Esophagus (tissue), 2 donors: ENCODE data around the gene BOLL. TPM values are rescaled to one million over a fixed set of nuclear protein-coding genes. Genes with fewer than 3 reads are reported as not detected.
A peak's percentile ranks its signal among the peaks of the same experiment; 100 is the strongest.

Source experiments
- H3K27ac ChIP-seq, 2 donors: one replicate each; pipeline ENCODE4 v1.5.1; 2013; ENCODE audit warnings: low read depth in 2 of 2, mild to moderate bottlenecking in 2 of 2, inconsistent platforms in 1 of 2, low read length in 1 of 2, moderate library complexity in 1 of 2
- H3K27me3 ChIP-seq, 2 donors: one replicate each; pipeline ENCODE4 v1.6.1; 2013; ENCODE audit warnings: low read length in 2 of 2, control low read depth in 1 of 2, mild to moderate bottlenecking in 1 of 2; ENCODE audit not compliant: insufficient read depth in 2 of 2, control insufficient read depth in 1 of 2
- H3K36me3 ChIP-seq, 2 donors: one replicate each; pipeline ENCODE4 v1.6.1; 2013; ENCODE audit warnings: low read length in 1 of 2; ENCODE audit not compliant: control insufficient read depth in 2 of 2, insufficient read depth in 2 of 2
- H3K4me1 ChIP-seq, 2 donors: one replicate each; pipeline ENCODE4 v1.6.1; 2013; ENCODE audit warnings: low read length in 1 of 2; ENCODE audit not compliant: control insufficient read depth in 2 of 2, insufficient read depth in 2 of 2
- H3K4me3 ChIP-seq, 2 donors: one replicate each; pipeline ENCODE4 v1.5.1; 2013; ENCODE audit warnings: low read length in 2 of 2, mild to moderate bottlenecking in 2 of 2, low read depth in 1 of 2, moderate library complexity in 1 of 2
- H3K9me3 ChIP-seq, 2 donors: one replicate each; pipeline ENCODE4 v1.6.1; 2013; ENCODE audit warnings: mild to moderate bottlenecking in 2 of 2, low read depth in 1 of 2, low read length in 1 of 2, moderate library complexity in 1 of 2; ENCODE audit not compliant: control insufficient read depth in 2 of 2, insufficient read depth in 1 of 2
- WGBS, 2 donors: extraction: QIAGEN DNeasy Blood & Tissue Kit; methylation state at CpG; one replicate each; pipeline ENCODE4 v1.1.7; 2013; 5-methylcytosine and 5-hydroxymethylcytosine counted together
- polyA plus RNA-seq, 2 donors: library from polyadenylated mRNA; stranded (reverse); fragments of 200-250 nt; gene quantifications; one replicate each; pipeline ENCODE4 v1.2.3, GENCODE V29; 2013
- donor health status: healthy with polysubstance abuse.
- donor health status: Bipolar disorder and iron deficiency.

BOLL gene
- polyA plus RNA-seq, 2 donors = not detected

GRCh38 chr2:197810491-197810890 is 25.4 kb upstream of the BOLL start:
- no peak overlapping the region for H3K4me3 ChIP-seq
- no peaks in the 10 kb centered on the region for H3K36me3 ChIP-seq
- no peaks in the 10 kb centered on the region for H3K4me1 ChIP-seq
- no peaks in the 10 kb centered on the region for H3K9me3 ChIP-seq
- H3K27me3 ChIP-seq = peaks cover 0 to 2% of the 10 kb centered on the region in 2 donors
- WGBS, 2 donors = 71 to 72% methylated on average over 3 of the region's 3 CpGs
- H3K27ac ChIP-seq = no peak overlapping the region

- Histone ChIP-seq H3K4me3 (no peak overlapping the region), H3K36me3 (no peaks in the 10 kb centered on the region), H3K9me3 (no peaks in the 10 kb centered on the region), H3K27me3 (peaks cover 0 to 2% of the 10 kb centered on the region in 2 donors), H3K27ac (no peak overlapping the region), H3K4me1 (peaks cover 0 to 4% of the 10 kb centered on the region in 2 donors)
- 74 to 88% methylated on average over 3 of the region's 3 CpGs for WGBS, 2 donors
Measured at GRCh38 chr2:197810016-197810415, 24.9 kb upstream of the BOLL start.

- H3K4me1 ChIP-seq = peaks cover 0 to 7% of the 10 kb centered on the region in 2 donors
- WGBS, 2 donors = 90 to 91% methylated on average over 5 of the region's 5 CpGs
- no peak overlapping the region for H3K4me3 ChIP-seq
- H3K36me3 ChIP-seq = no peaks in the 10 kb centered on the region
- H3K27me3 ChIP-seq = peaks cover 0 to 2% of the 10 kb centered on the region in 2 donors
- H3K9me3 ChIP-seq = no peaks in the 10 kb centered on the region
- no peak overlapping the region for H3K27ac ChIP-seq
Measured at GRCh38 chr2:197809064-197809463, 23.9 kb upstream of the BOLL start.

GRCh38 chr2:197805715-197806633 is 20.9 kb upstream of the BOLL start:
- peaks cover 0 to 2% of the 10 kb centered on the region in 2 donors for H3K27me3 ChIP-seq
- no peaks in the 10 kb centered on the region for H3K36me3 ChIP-seq
- H3K9me3 ChIP-seq = no peaks in the 10 kb centered on the region
- peaks cover 0 to 7% of the 10 kb centered on the region in 2 donors for H3K4me1 ChIP-seq
- no peak overlapping the region for H3K27ac ChIP-seq
- H3K4me3 ChIP-seq = peak overlapping the region; percentile 60 to 73
- WGBS, 2 donors = 35 to 40% methylated on average over 11 of the region's 11 CpGs

GRCh38 chr2:197804758-197805714 is 19.9 kb upstream of the BOLL start:
- Histone ChIP-seq H3K27me3 (peaks cover 0 to 2% of the 10 kb centered on the region in 2 donors), H3K9me3 (no peaks in the 10 kb centered on the region), H3K36me3 (no peaks in the 10 kb centered on the region), H3K4me1 (peaks cover 0 to 7% of the 10 kb centered on the region in 2 donors), H3K27ac (peak overlapping the region; percentile 12 to 51), H3K4me3 (peak overlapping the region; percentile 60 to 73)
- 1% methylated on average over 79 to 92 of the region's 92 CpGs for WGBS, 2 donors

GRCh38 chr2:197804049-197804757 is 19.1 kb upstream of the BOLL start, which contains the start of gene PLCL1:
TSS of gene PLCL1 (plus strand) at chr2:197804593.
- H3K9me3 ChIP-seq = no peaks in the 10 kb centered on the region
- WGBS, 2 donors = 1 to 2% methylated on average over 40 to 50 of the region's 50 CpGs
- H3K27me3 ChIP-seq = peaks cover 0 to 5% of the 10 kb centered on the region in 2 donors
- peak within 1 kb of the TSS; percentile 12 to 51 for H3K27ac ChIP-seq
- peaks cover 0 to 7% of the 10 kb centered on the region in 2 donors for H3K4me1 ChIP-seq
- H3K4me3 ChIP-seq = peak within 1 kb of the TSS; percentile 60 to 73
- no peaks in the 10 kb centered on the region for H3K36me3 ChIP-seq

- no peaks in the 10 kb centered on the region for H3K9me3 ChIP-seq
- H3K27me3 ChIP-seq = peaks cover 0 to 6% of the 10 kb centered on the region in 2 donors
- peaks cover 0 to 7% of the 10 kb centered on the region in 2 donors for H3K4me1 ChIP-seq
- H3K4me3 ChIP-seq = no peak overlapping the region
- 25 to 32% methylated on average over 2 of the region's 2 CpGs for WGBS, 2 donors
- no peaks in the 10 kb centered on the region for H3K36me3 ChIP-seq
- H3K27ac ChIP-seq = no peak overlapping the region
Measured at GRCh38 chr2:197803033-197803444, 17.9 kb upstream of the BOLL start.

- no peak overlapping the region for H3K27ac ChIP-seq
- H3K4me1 ChIP-seq = peaks cover 0 to 7% of the 10 kb centered on the region in 2 donors
- peaks cover 0 to 4% of the 10 kb centered on the region in 2 donors for H3K27me3 ChIP-seq
- no peak overlapping the region for H3K4me3 ChIP-seq
- H3K36me3 ChIP-seq = no peaks in the 10 kb centered on the region
- no peaks in the 10 kb centered on the region for H3K9me3 ChIP-seq
Measured at GRCh38 chr2:197801033-197801432, 15.9 kb upstream of the BOLL start.

- WGBS, 2 donors = 75 to 76% methylated on average over 2 of the region's 2 CpGs
- Histone ChIP-seq H3K36me3 (no peaks in the 10 kb centered on the region), H3K9me3 (no peaks in the 10 kb centered on the region), H3K4me1 (peaks cover 0 to 4% of the 10 kb centered on the region in 2 donors), H3K4me3 (no peak overlapping the region), H3K27me3 (peaks cover 0 to 4% of the 10 kb centered on the region in 2 donors), H3K27ac (no peak overlapping the region)
Measured at GRCh38 chr2:197800091-197800490, 15.0 kb upstream of the BOLL start.
